Fibroblast of peridontal ligament (primary cell): ENCODE data around the gene RFNG.

Experiments used
- DNase-seq: peaks from one replicate; pipeline ENCODE4 v3.0.0-alpha.2; 2010; ENCODE audit errors: extremely low read depth

The RFNG gene

GRCh38 chr17:82025401-82026107, 26.1 kb downstream of the RFNG start:
- no peak for DNase-seq

GRCh38 chr17:82024859-82025258, 26.8 kb downstream of the RFNG start:
- no peak for DNase-seq

- DNase-seq, result no peak
Measured at GRCh38 chr17:82023447-82024241, 28.0 kb downstream of the RFNG start.

- peak; percentile 98 for DNase-seq
Measured at GRCh38 chr17:82022981-82023446, 28.6 kb downstream of the RFNG start, which contains the start of gene LRRC45. LRRC45 (plus strand) TSS chr17:82023305; CDS start chr17:82023644, 339 bp downstream.

GRCh38 chr17:82022310-82022980, 29.2 kb downstream of the RFNG start, which contains the start of gene CENPX:
CENPX (minus strand) TSS chr17:82022878; CDS start chr17:82022861, 17 bp downstream.
- no peak for DNase-seq

GRCh38 chr17:82021900-82022309, 29.7 kb downstream of the RFNG start:
- no peak for DNase-seq

- DNase-seq, result peak; percentile 75
Measured at GRCh38 chr17:82021107-82021899, 30.3 kb downstream of the RFNG start.

GRCh38 chr17:82020572-82021106, 31.0 kb downstream of the RFNG start:
- DNase-seq, result no peak

- DNase-seq, result no peak
Measured at GRCh38 chr17:82019690-82020571, 31.7 kb downstream of the RFNG start.

GRCh38 chr17:82018989-82019689, 32.5 kb downstream of the RFNG start:
- no peak for DNase-seq

GRCh38 chr17:82018152-82018988, 33.2 kb downstream of the RFNG start:
- DNase-seq, result no peak

GRCh38 chr17:82017612-82018151, 33.9 kb downstream of the RFNG start:
- no peak for DNase-seq

- DNase-seq, result no peak
Measured at GRCh38 chr17:82016875-82017459, 34.6 kb downstream of the RFNG start.

GRCh38 chr17:82016061-82016874, 35.3 kb downstream of the RFNG start:
- no peak for DNase-seq

GRCh38 chr17:82015311-82015971, 36.2 kb downstream of the RFNG start:
- no peak for DNase-seq

- no peak for DNase-seq
Measured at GRCh38 chr17:82014971-82015310, 36.7 kb downstream of the RFNG start.

GRCh38 chr17:82014432-82014831, 37.2 kb downstream of the RFNG start:
- DNase-seq, result no peak
